ENCODE results near the gene ANKFN1. TPM values are rescaled to one million over a fixed set of nuclear protein-coding genes. Genes with fewer than 3 reads are reported as not detected.

The ANKFN1 gene
- total and polyA plus RNA-seq, 3 donors from 2014 or later: 3.7 to 11.4 (median 5.1) TPM

- Histone ChIP-seq H3K27ac (no peak overlapping the region), H3K4me3 (no peak overlapping the region), H3K9me3 (no peaks in the 10 kb centered on the region), H3K36me3 (ENCODE audit: low read depth, missing control alignments) (no peaks in the 10 kb centered on the region), H3K4me1 (no peaks in the 10 kb centered on the region), H3K27me3 (no peaks in the 10 kb centered on the region)
- WGBS, 2 donors: 90 to 93% methylated on average over 6 of the region's 6 CpGs
- intact Hi-C loops (cut with DNase I; ENCODE audit: low total_unique reads): no loop called here
- DNase-seq: no peak
- no peak for TF ChIP-seq POLR2A (IDR thresholded peaks at IDR 0.05)
- no peak for TF ChIP-seq CTCF (IDR thresholded peaks at IDR 0.05)
Measured at GRCh38 chr17:56213031-56213430, 59.8 kb downstream of the ANKFN1 start.

- Histone ChIP-seq H3K4me1 (no peaks in the 10 kb centered on the region), H3K4me3 (no peak overlapping the region), H3K27me3 (no peaks in the 10 kb centered on the region), H3K36me3 (ENCODE audit: low read depth, missing control alignments) (no peaks in the 10 kb centered on the region), H3K9me3 (no peaks in the 10 kb centered on the region), H3K27ac (no peak overlapping the region)
- 63 to 86% methylated on average over 2 of the region's 2 CpGs for WGBS, 2 donors
- no peak for TF ChIP-seq POLR2A (IDR thresholded peaks at IDR 0.05)
- no peak for TF ChIP-seq CTCF (IDR thresholded peaks at IDR 0.05)
- intact Hi-C loops (cut with DNase I; ENCODE audit: low total_unique reads): no loop called here
- no peak for DNase-seq
Measured at GRCh38 chr17:56217921-56218320, 64.6 kb downstream of the ANKFN1 start.

- TF ChIP-seq POLR2A (IDR thresholded peaks at IDR 0.05) (no peak), CTCF (IDR thresholded peaks at IDR 0.05) (no peak)
- no peak overlapping the region for H3K4me3 ChIP-seq
- H3K27ac ChIP-seq: no peak overlapping the region
- H3K9me3 ChIP-seq: no peaks in the 10 kb centered on the region
- H3K4me1 ChIP-seq: no peaks in the 10 kb centered on the region
- DNase-seq: no peak
- H3K36me3 ChIP-seq (ENCODE audit: low read depth, missing control alignments): no peaks in the 10 kb centered on the region
- 90 to 94% methylated on average over 1 of the region's 1 CpG for WGBS, 2 donors
- intact Hi-C loops (cut with DNase I; ENCODE audit: low total_unique reads): no loop called here
- H3K27me3 ChIP-seq: no peaks in the 10 kb centered on the region
Measured at GRCh38 chr17:56222255-56222654, 69.0 kb downstream of the ANKFN1 start.

GRCh38 chr17:56230660-56231059 is 77.4 kb downstream of the ANKFN1 start:
- Histone ChIP-seq H3K27ac (no peak overlapping the region), H3K4me3 (no peak overlapping the region), H3K9me3 (no peaks in the 10 kb centered on the region), H3K4me1 (no peaks in the 10 kb centered on the region), H3K36me3 (ENCODE audit: low read depth, missing control alignments) (no peaks in the 10 kb centered on the region), H3K27me3 (no peaks in the 10 kb centered on the region)
- no peak for DNase-seq
- TF ChIP-seq POLR2A (IDR thresholded peaks at IDR 0.05) (no peak), CTCF (IDR thresholded peaks at IDR 0.05) (no peak)
- 70 to 80% methylated on average over 4 of the region's 4 CpGs for WGBS, 2 donors
- intact Hi-C loops (cut with DNase I; ENCODE audit: low total_unique reads): no loop called here

GRCh38 chr17:56231252-56231651 is 78.0 kb downstream of the ANKFN1 start:
- DNase-seq: no peak
- Histone ChIP-seq H3K4me3 (no peak overlapping the region), H3K27me3 (no peaks in the 10 kb centered on the region), H3K4me1 (no peaks in the 10 kb centered on the region), H3K9me3 (no peaks in the 10 kb centered on the region), H3K27ac (no peak overlapping the region), H3K36me3 (ENCODE audit: low read depth, missing control alignments) (no peaks in the 10 kb centered on the region)
- TF ChIP-seq CTCF (IDR thresholded peaks at IDR 0.05) (no peak), POLR2A (IDR thresholded peaks at IDR 0.05) (no peak)
- intact Hi-C loops (cut with DNase I; ENCODE audit: low total_unique reads): no loop called here
- 70 to 84% methylated on average over 2 of the region's 2 CpGs for WGBS, 2 donors
